Liver (tissue), 3 donors: Measurements from ENCODE around the gene SLC2A6.
A peak's percentile ranks its signal among the peaks of the same experiment; 100 is the strongest.

Source experiments
- FOXA1 ChIP-seq: IDR thresholded peaks from 2 replicates; pipeline ENCODE4 v1.6.1; 2016; ENCODE audit warnings: antibody characterized with exemption
- HNF4A ChIP-seq, 2 donors: conservative IDR thresholded peaks; 2 replicates each; pipeline ENCODE4 v1.6.1; 2016; ENCODE audit warnings: antibody characterized with exemption in 2 of 2, mild to moderate bottlenecking in 2 of 2
- JUND ChIP-seq, 2 donors: IDR thresholded peaks; 2 replicates each; pipeline ENCODE4 v1.6.1; 2016; ENCODE audit warnings: antibody characterized with exemption in 2 of 2
- NR2F2 ChIP-seq: IDR thresholded peaks from 2 replicates; pipeline ENCODE4 v1.6.1; 2016; ENCODE audit warnings: antibody characterized with exemption
- RAD21 ChIP-seq, 2 donors: IDR thresholded peaks; 2 replicates each; pipeline ENCODE4 v1.6.1; 2016; ENCODE audit warnings: antibody characterized with exemption in 2 of 2, mild to moderate bottlenecking in 2 of 2
- RXRA ChIP-seq, 2 donors: IDR thresholded peaks; 2 replicates each; pipeline ENCODE4 v1.6.1; 2017 to 2018; ENCODE audit warnings: antibody characterized with exemption in 2 of 2, mild to moderate bottlenecking in 1 of 2
- SP1 ChIP-seq: IDR thresholded peaks from 2 replicates; pipeline ENCODE4 v1.6.1; 2018; ENCODE audit warnings: antibody characterized with exemption, mild to moderate bottlenecking
- TAF1 ChIP-seq: conservative IDR thresholded peaks from 2 replicates; pipeline ENCODE4 v1.6.1; 2016; ENCODE audit warnings: antibody characterized with exemption, mild to moderate bottlenecking
- YY1 ChIP-seq: IDR thresholded peaks from 2 replicates; pipeline ENCODE4 v1.6.1; 2016; ENCODE audit warnings: antibody characterized with exemption, mild to moderate bottlenecking
- TF ChIP-seq, protein P1 (sequence below): fragments of 150-350 bp; IDR thresholded peaks from 2 replicates; pipeline ENCODE4 v1.5.1; 2017; ENCODE audit warnings: improper control_type of control experiment, low read depth, low read length; ENCODE audit not compliant: missing input control
- TF ChIP-seq, protein P2 (sequence below): IDR thresholded peaks from 2 replicates; pipeline ENCODE4 v1.6.1; 2016; ENCODE audit warnings: antibody characterized with exemption
- TF ChIP-seq, protein P3 (sequence below): IDR thresholded peaks from 2 replicates; pipeline ENCODE4 v1.6.1; 2016; ENCODE audit warnings: antibody characterized with exemption
- TF ChIP-seq, protein P4 (sequence below): IDR thresholded peaks from 2 replicates; pipeline ENCODE4 v1.6.1; 2016; ENCODE audit warnings: antibody characterized with exemption, mild to moderate bottlenecking
- TF ChIP-seq, protein P5 (sequence below): IDR thresholded peaks from 2 replicates; pipeline ENCODE4 v1.6.1; 2016; ENCODE audit warnings: antibody characterized with exemption
- donor health status: healthy.
- donor health status: healthy.

DNA sequence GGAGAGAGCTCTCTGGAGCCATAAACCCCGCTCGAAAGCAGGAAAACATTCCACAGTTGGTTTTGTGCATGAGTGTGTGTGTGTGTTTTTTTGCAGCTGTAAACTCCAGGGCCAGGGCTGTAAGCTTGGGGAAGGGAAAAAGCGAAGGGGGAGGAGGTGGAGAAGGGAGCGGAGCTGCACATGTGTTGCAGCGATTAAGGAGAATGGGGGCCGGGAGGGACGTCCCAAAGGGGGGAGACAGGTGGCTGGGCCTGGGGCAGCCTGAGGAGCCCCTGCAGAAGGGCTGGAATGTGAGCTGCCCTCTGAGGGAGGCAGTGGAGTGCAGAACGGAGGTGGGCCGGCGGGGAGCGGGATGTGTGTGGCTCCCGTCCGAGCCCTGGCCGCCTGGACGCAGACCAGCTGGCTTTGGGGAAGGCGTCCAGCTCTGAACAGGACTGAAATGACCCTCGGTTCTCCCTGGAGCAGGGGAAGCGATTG lies 48.6 kb upstream of the SLC2A6 start:
- TF ChIP-seq RXRA (IDR thresholded peaks at IDR 0.05) (peak in 1 of 2 donors; percentile 12), TAF1 (no peak), RAD21 (IDR thresholded peaks at IDR 0.05) (peak in 1 of 2 donors; percentile 18), YY1 (no peak), SP1 (no peak), FOXA1 (no peak), JUND (IDR thresholded peaks at IDR 0.05) (no peak), HNF4A (conservative IDR thresholded peaks at IDR 0.05) (no peak), NR2F2 (no peak)
- TF ChIP-seq, protein P1, sequence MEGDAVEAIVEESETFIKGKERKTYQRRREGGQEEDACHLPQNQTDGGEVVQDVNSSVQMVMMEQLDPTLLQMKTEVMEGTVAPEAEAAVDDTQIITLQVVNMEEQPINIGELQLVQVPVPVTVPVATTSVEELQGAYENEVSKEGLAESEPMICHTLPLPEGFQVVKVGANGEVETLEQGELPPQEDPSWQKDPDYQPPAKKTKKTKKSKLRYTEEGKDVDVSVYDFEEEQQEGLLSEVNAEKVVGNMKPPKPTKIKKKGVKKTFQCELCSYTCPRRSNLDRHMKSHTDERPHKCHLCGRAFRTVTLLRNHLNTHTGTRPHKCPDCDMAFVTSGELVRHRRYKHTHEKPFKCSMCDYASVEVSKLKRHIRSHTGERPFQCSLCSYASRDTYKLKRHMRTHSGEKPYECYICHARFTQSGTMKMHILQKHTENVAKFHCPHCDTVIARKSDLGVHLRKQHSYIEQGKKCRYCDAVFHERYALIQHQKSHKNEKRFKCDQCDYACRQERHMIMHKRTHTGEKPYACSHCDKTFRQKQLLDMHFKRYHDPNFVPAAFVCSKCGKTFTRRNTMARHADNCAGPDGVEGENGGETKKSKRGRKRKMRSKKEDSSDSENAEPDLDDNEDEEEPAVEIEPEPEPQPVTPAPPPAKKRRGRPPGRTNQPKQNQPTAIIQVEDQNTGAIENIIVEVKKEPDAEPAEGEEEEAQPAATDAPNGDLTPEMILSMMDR, result no peak
- TF ChIP-seq, protein P2, sequence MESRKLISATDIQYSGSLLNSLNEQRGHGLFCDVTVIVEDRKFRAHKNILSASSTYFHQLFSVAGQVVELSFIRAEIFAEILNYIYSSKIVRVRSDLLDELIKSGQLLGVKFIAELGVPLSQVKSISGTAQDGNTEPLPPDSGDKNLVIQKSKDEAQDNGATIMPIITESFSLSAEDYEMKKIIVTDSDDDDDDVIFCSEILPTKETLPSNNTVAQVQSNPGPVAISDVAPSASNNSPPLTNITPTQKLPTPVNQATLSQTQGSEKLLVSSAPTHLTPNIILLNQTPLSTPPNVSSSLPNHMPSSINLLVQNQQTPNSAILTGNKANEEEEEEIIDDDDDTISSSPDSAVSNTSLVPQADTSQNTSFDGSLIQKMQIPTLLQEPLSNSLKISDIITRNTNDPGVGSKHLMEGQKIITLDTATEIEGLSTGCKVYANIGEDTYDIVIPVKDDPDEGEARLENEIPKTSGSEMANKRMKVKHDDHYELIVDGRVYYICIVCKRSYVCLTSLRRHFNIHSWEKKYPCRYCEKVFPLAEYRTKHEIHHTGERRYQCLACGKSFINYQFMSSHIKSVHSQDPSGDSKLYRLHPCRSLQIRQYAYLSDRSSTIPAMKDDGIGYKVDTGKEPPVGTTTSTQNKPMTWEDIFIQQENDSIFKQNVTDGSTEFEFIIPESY, result no peak
- TF ChIP-seq, protein P3, sequence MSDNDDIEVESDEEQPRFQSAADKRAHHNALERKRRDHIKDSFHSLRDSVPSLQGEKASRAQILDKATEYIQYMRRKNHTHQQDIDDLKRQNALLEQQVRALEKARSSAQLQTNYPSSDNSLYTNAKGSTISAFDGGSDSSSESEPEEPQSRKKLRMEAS, result no peak
- TF ChIP-seq, protein P4, sequence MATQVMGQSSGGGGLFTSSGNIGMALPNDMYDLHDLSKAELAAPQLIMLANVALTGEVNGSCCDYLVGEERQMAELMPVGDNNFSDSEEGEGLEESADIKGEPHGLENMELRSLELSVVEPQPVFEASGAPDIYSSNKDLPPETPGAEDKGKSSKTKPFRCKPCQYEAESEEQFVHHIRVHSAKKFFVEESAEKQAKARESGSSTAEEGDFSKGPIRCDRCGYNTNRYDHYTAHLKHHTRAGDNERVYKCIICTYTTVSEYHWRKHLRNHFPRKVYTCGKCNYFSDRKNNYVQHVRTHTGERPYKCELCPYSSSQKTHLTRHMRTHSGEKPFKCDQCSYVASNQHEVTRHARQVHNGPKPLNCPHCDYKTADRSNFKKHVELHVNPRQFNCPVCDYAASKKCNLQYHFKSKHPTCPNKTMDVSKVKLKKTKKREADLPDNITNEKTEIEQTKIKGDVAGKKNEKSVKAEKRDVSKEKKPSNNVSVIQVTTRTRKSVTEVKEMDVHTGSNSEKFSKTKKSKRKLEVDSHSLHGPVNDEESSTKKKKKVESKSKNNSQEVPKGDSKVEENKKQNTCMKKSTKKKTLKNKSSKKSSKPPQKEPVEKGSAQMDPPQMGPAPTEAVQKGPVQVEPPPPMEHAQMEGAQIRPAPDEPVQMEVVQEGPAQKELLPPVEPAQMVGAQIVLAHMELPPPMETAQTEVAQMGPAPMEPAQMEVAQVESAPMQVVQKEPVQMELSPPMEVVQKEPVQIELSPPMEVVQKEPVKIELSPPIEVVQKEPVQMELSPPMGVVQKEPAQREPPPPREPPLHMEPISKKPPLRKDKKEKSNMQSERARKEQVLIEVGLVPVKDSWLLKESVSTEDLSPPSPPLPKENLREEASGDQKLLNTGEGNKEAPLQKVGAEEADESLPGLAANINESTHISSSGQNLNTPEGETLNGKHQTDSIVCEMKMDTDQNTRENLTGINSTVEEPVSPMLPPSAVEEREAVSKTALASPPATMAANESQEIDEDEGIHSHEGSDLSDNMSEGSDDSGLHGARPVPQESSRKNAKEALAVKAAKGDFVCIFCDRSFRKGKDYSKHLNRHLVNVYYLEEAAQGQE, result no peak
- TF ChIP-seq, protein P5, sequence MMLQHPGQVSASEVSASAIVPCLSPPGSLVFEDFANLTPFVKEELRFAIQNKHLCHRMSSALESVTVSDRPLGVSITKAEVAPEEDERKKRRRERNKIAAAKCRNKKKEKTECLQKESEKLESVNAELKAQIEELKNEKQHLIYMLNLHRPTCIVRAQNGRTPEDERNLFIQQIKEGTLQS, result no peak
